A549 (cell line): ENCODE results near the gene GABRA4. TPM values are rescaled to one million over a fixed set of nuclear protein-coding genes. Genes with fewer than 3 reads are reported as not detected.

ENCODE experiments used
- ATAC-seq, 2 experiments: fragments of 200-7000 bp in 1 of 2; fragments of >200 bp in 1 of 2; cut with Nextera tagmentation in 1 of 2; cut with Tn5 transposase in 1 of 2; 3 replicates each; pipeline versions ENCODE4 v1.8.0 to v1.9.1; 2018 to 2020; ENCODE audit warnings: mild to moderate bottlenecking in 1 of 2, moderate library complexity in 1 of 2
- CTCF ChIA-PET: fragments of 300-600 bp; sonication (Branson Sonifier 250); formaldehyde crosslinking; extraction: SDS; loops from one replicate; lab custom pipeline; 2021; ENCODE audit warnings: antibody characterized with exemption, inconsistent platforms; lab: Yijun Ruan, JAX
- POLR2A ChIA-PET: fragments of 350-600 bp; formaldehyde crosslinking; extraction: SDS; loops from one replicate; lab custom pipeline; 2021; ENCODE audit warnings: antibody characterized with exemption, inconsistent platforms; lab: Yijun Ruan, JAX
- DNase-seq, 2 experiments: peaks; one replicate each; pipeline versions ENCODE4 v3.0.0 to v3.0.0-alpha.2; 2011 to 2016; ENCODE audit warnings: low read depth in 1 of 2, low spot score in 1 of 2
- FAIRE-seq: peaks from 2 replicates; lab custom pipeline; 2011; peaks lifted over from hg19 to GRCh38; lab: Jason Lieb, UNC
- H3K27ac ChIP-seq, 2 experiments: fragments of >200 bp; sonication (Bioruptor Twin); formaldehyde crosslinking; 3 replicates each; pipeline ENCODE4 v1.5.1; 2016 to 2017
- H3K4me1 ChIP-seq: fragments of >200 bp; sonication (Bioruptor Twin); formaldehyde crosslinking; 3 replicates; pipeline ENCODE4 v1.6.1; 2016
- H3K4me2 ChIP-seq: fragments of >200 bp; sonication (Bioruptor Twin); formaldehyde crosslinking; 3 replicates; pipeline ENCODE4 v1.6.1; 2016
- H3K4me3 ChIP-seq: fragments of >200 bp; sonication (Bioruptor Twin); formaldehyde crosslinking; 3 replicates; pipeline ENCODE4 v1.5.1; 2016
- H3K9me3 ChIP-seq: fragments of >200 bp; sonication (Bioruptor Twin); formaldehyde crosslinking; 3 replicates; pipeline ENCODE4 v1.6.1; 2016
- ATOH8 ChIP-seq: fragments of 250-450 bp; sonication (Bioruptor Pico); IDR thresholded peaks from 2 replicates; pipeline ENCODE4 v1.5.0; 2020; ENCODE audit warnings: low read depth, mild to moderate bottlenecking, moderate library complexity
- CBX2 ChIP-seq: fragments of 200-600 bp; sonication (generic); IDR thresholded peaks from 2 replicates; pipeline ENCODE4 v1.6.1; 2016; ENCODE audit warnings: low read depth, mild to moderate bottlenecking, borderline replicate concordance
- CBX8 ChIP-seq: fragments of 200-600 bp; sonication (generic); IDR thresholded peaks from 2 replicates; pipeline ENCODE4 v1.6.1; 2016
- CEBPB ChIP-seq, 2 experiments: fragments of >200 bp in 1 of 2; sonication (Bioruptor Twin) in 1 of 2; formaldehyde crosslinking in 1 of 2; IDR thresholded peaks; 2 replicates each; pipeline ENCODE4 v1.6.1; 2012 to 2016
- CHD4 ChIP-seq: fragments of 200-600 bp; sonication (generic); IDR thresholded peaks from 2 replicates; pipeline ENCODE4 v1.6.1; 2016; ENCODE audit warnings: antibody characterized with exemption, mild to moderate bottlenecking, borderline replicate concordance
- EHF ChIP-seq: fragments of 250-450 bp; sonication (Bioruptor Pico); IDR thresholded peaks from 2 replicates; pipeline ENCODE4 v1.5.0; 2020; ENCODE audit warnings: mild to moderate bottlenecking
- EHMT2 ChIP-seq: fragments of 200-600 bp; sonication (generic); IDR thresholded peaks from 2 replicates; pipeline ENCODE4 v1.6.1; 2016; ENCODE audit warnings: antibody characterized with exemption, low read depth, mild to moderate bottlenecking, moderate library complexity
- ESRRA ChIP-seq: fragments of 150-350 bp; IDR thresholded peaks from 2 replicates; pipeline ENCODE4 v1.6.1; 2014; ENCODE audit warnings: mild to moderate bottlenecking, low read length, borderline replicate concordance
- FOXS1 ChIP-seq: fragments of 250-450 bp; sonication (Bioruptor Pico); IDR thresholded peaks from 2 replicates; pipeline ENCODE4 v1.5.0; 2020; ENCODE audit warnings: mild to moderate bottlenecking, moderate library complexity
- GATA3 ChIP-seq: IDR thresholded peaks from 2 replicates; pipeline ENCODE4 v1.6.1; 2012; ENCODE audit warnings: borderline replicate concordance
- JUN ChIP-seq, 2 experiments: fragments of >200 bp; sonication (Bioruptor Twin); formaldehyde crosslinking; IDR thresholded peaks; 2 replicates in 1 of 2; 3 replicates in 1 of 2; pipeline ENCODE4 v1.6.1; 2016 to 2017
- NFE2L2 ChIP-seq: fragments of 150-350 bp; conservative IDR thresholded peaks from 2 replicates; pipeline ENCODE4 v1.6.1; 2014; ENCODE audit warnings: low read length
- NPAS2 ChIP-seq: fragments of 250-450 bp; sonication (Bioruptor Pico); IDR thresholded peaks from 2 replicates; pipeline ENCODE4 v1.8.0; 2022; ENCODE audit warnings: mild to moderate bottlenecking, moderate library complexity, borderline replicate concordance
- NR3C1 ChIP-seq: fragments of >200 bp; sonication (Bioruptor Twin); formaldehyde crosslinking; IDR thresholded peaks from 3 replicates; pipeline ENCODE4 v1.6.1; 2017
- PHF8 ChIP-seq: fragments of 200-600 bp; sonication (generic); IDR thresholded peaks from 2 replicates; pipeline ENCODE4 v1.6.1; 2016; ENCODE audit warnings: low read depth, mild to moderate bottlenecking, antibody characterized with exemption, moderate library complexity, borderline replicate concordance
- POLR2A ChIP-seq: IDR thresholded peaks from 2 replicates; pipeline ENCODE4 v1.6.1; 2012; ENCODE audit warnings: mild to moderate bottlenecking, low read length
- POLR2AphosphoS2 ChIP-seq: conservative IDR thresholded peaks from 2 replicates; pipeline ENCODE4 v1.6.1; 2012; ENCODE audit warnings: low read length, improper control_type of control experiment, inconsistent platforms
- RARB ChIP-seq: fragments of 250-450 bp; sonication (Bioruptor Pico); IDR thresholded peaks from 2 replicates; pipeline ENCODE4 v1.8.0; 2021; ENCODE audit warnings: mild to moderate bottlenecking, moderate library complexity
- SREBF2 ChIP-seq: fragments of 450-650 bp; IDR thresholded peaks from 2 replicates; pipeline ENCODE4 v1.6.1; 2014; ENCODE audit warnings: mild to moderate bottlenecking, moderate library complexity
- USF2 ChIP-seq: fragments of 450-650 bp; IDR thresholded peaks from 2 replicates; pipeline ENCODE4 v1.6.1; 2014; ENCODE audit warnings: antibody characterized with exemption
- ZFP36 ChIP-seq: fragments of 450-650 bp; IDR thresholded peaks from 2 replicates; pipeline ENCODE4 v1.6.1; 2014; ENCODE audit warnings: borderline replicate concordance; ENCODE audit not compliant: partially characterized antibody
- ZNF302 ChIP-seq: fragments of 250-450 bp; sonication (Bioruptor Pico); IDR thresholded peaks from 2 replicates; pipeline ENCODE4 v1.9.0; 2021; ENCODE audit warnings: inconsistent platforms, mild to moderate bottlenecking, moderate library complexity
- ZSCAN20 ChIP-seq: fragments of 250-450 bp; sonication (Bioruptor Pico); IDR thresholded peaks from 2 replicates; pipeline ENCODE4 v1.8.0; 2022; ENCODE audit warnings: mild to moderate bottlenecking, moderate library complexity
- WGBS: methylation state at CpG from one replicate; pipeline ENCODE4 v1.1.6; 2017; ENCODE audit errors: missing lambda C conversion rate; 5-methylcytosine and 5-hydroxymethylcytosine counted together
- polyA plus RNA-seq, 4 experiments: library from polyadenylated mRNA; depleted of rRNA in 3 of 4; stranded (reverse); fragments of >200 nt; fragmentation: RNase III in 1 of 4; extraction: RNeasy Plus Mini Kit Qiagen cat#74134 plus additional on column Dnase treatment in 1 of 4; gene quantifications; 2 replicates in 3 of 4; 3 replicates in 1 of 4; pipeline ENCODE4 v1.2.3, GENCODE V29; 2011 to 2017

The GABRA4 gene
- polyA plus RNA-seq, 2 of the 4 experiments (the other 2 are of a cell fraction): not detected

GRCh38 chr4:46950826-46951225, 42.6 kb downstream of the GABRA4 start:
- H3K4me1 ChIP-seq: no peaks in the 10 kb centered on the region
- H3K4me2 ChIP-seq: no peak overlapping the region
- FAIRE-seq: no peak
- 30% methylated on average over 3 of the region's 3 CpGs for WGBS
- no peak for ATAC-seq
- no peak for DNase-seq
- no peaks in the 10 kb centered on the region for H3K9me3 ChIP-seq
- no peak overlapping the region for H3K4me3 ChIP-seq
- H3K27ac ChIP-seq: no peak overlapping the region
- CTCF ChIA-PET: no interaction called here
- POLR2A ChIA-PET: no interaction called here
- TF ChIP-seq CHD4: no peak
- no peak for TF ChIP-seq CEBPB (IDR thresholded peaks at IDR 0.05)
- no peak for TF ChIP-seq ZFP36

- ATAC-seq (no peak), DNase-seq (no peak), FAIRE-seq (no peak)
- WGBS: 0% methylated on average over 1 of the region's 1 CpG
- Histone ChIP-seq H3K9me3 (no peaks in the 10 kb centered on the region), H3K27ac (no peak overlapping the region), H3K4me2 (no peak overlapping the region), H3K4me1 (no peaks in the 10 kb centered on the region), H3K4me3 (no peak overlapping the region)
- POLR2A ChIA-PET: no interaction called here
- CTCF ChIA-PET: no interaction called here
- TF ChIP-seq ZNF302 (no peak), EHF (CRISPR knock-in tag) (no peak), POLR2AphosphoS2 (no peak), FOXS1 (CRISPR knock-in tag) (no peak), ESRRA (no peak), EHMT2 (no peak), GATA3 (no peak), PHF8 (no peak), JUN (IDR thresholded peaks at IDR 0.05) (no peak), NPAS2 (CRISPR knock-in tag) (no peak), ZFP36 (no peak), RARB (CRISPR knock-in tag) (no peak), POLR2A (no peak), ZSCAN20 (CRISPR knock-in tag) (no peak), SREBF2 (no peak), USF2 (no peak), ATOH8 (CRISPR knock-in tag) (no peak), CBX8 (no peak), NFE2L2 (no peak), NR3C1 (no peak)
Observed at GRCh38 chr4:46949822-46950221, 43.6 kb downstream of the GABRA4 start.

GRCh38 chr4:46947541-46947940, 45.8 kb downstream of the GABRA4 start:
- TF ChIP-seq EHF (CRISPR knock-in tag): no peak
- no peak for TF ChIP-seq CEBPB (IDR thresholded peaks at IDR 0.05)
- TF ChIP-seq CBX2: no peak
- TF ChIP-seq, all 56 proteins: peak for 0
- Histone ChIP-seq H3K27ac (no peak overlapping the region), H3K9me3 (no peaks in the 10 kb centered on the region), H3K4me1 (no peaks in the 10 kb centered on the region), H3K4me2 (no peak overlapping the region), H3K4me3 (no peak overlapping the region)
- FAIRE-seq (no peak), DNase-seq (no peak), ATAC-seq (no peak)
- WGBS: 11% methylated on average over 2 of the region's 2 CpGs
- CTCF ChIA-PET: no interaction called here
- POLR2A ChIA-PET: no interaction called here
